ENCODE measurements around the gene LMTK2.
A peak's percentile ranks its signal among the peaks of the same experiment; 100 is the strongest.

LMTK2 gene

GRCh38 chr7:98175260-98175940, 68.7 kb downstream of the LMTK2 start:
- no peak for DNase-seq

GRCh38 chr7:98177553-98177952, 70.9 kb downstream of the LMTK2 start:
- no peak for DNase-seq

GRCh38 chr7:98178321-98178720, 71.7 kb downstream of the LMTK2 start:
- DNase-seq: no peak

- no peak for DNase-seq
Measured at GRCh38 chr7:98178762-98179490, 72.3 kb downstream of the LMTK2 start.

GRCh38 chr7:98180751-98181150, 74.1 kb downstream of the LMTK2 start:
- DNase-seq: no peak

GRCh38 chr7:98185101-98185500, 78.4 kb downstream of the LMTK2 start:
- no peak for DNase-seq

- DNase-seq: peak; percentile 29
Measured at GRCh38 chr7:98186452-98187137, 79.9 kb downstream of the LMTK2 start.

- DNase-seq: no peak
Measured at GRCh38 chr7:98187138-98187502, 80.5 kb downstream of the LMTK2 start.

- no peak for DNase-seq
Measured at GRCh38 chr7:98189559-98189958, 82.9 kb downstream of the LMTK2 start.

- no peak for DNase-seq
Measured at GRCh38 chr7:98191668-98192431, 85.2 kb downstream of the LMTK2 start.

- DNase-seq: no peak
Measured at GRCh38 chr7:98192781-98193457, 86.3 kb downstream of the LMTK2 start.

- DNase-seq: no peak
Measured at GRCh38 chr7:98193474-98194180, 87.0 kb downstream of the LMTK2 start.

GRCh38 chr7:98194186-98194585, 87.5 kb downstream of the LMTK2 start:
- DNase-seq: no peak

- no peak for DNase-seq
Measured at GRCh38 chr7:98194672-98195457, 88.2 kb downstream of the LMTK2 start.

- no peak for DNase-seq
Measured at GRCh38 chr7:98196706-98197605, 90.3 kb downstream of the LMTK2 start.

- no peak for DNase-seq
Measured at GRCh38 chr7:98199131-98199530, 92.5 kb downstream of the LMTK2 start.

GRCh38 chr7:98200364-98200763, 93.7 kb downstream of the LMTK2 start:
- no peak for DNase-seq

GRCh38 chr7:98202367-98203195, 95.9 kb downstream of the LMTK2 start:
- no peak for DNase-seq

Measured in fibroblast of skin of abdomen (primary cell).